ENCODE data around the gene LCOR. TPM values are rescaled to one million over a fixed set of nuclear protein-coding genes. Genes with fewer than 3 reads are reported as not detected.

LCOR gene
- total and polyA plus RNA-seq, 12 donors: 1.6 to 28.8 (median 23.7) TPM

GRCh38 chr10:96955794-96956193, 123.7 kb downstream of the LCOR start:
- Histone ChIP-seq H3K4me3 (no peak overlapping the region), H3K4me1 (peaks cover 0 to 12% (median 3%) of the 10 kb centered on the region in 9 donors), H3K27me3 (no peaks in the 10 kb centered on the region), H3K27ac (no peak overlapping the region), H3K9me3 (no peaks in the 10 kb centered on the region), H3K36me3 (peaks cover 0 to 87% (median 18%) of the 10 kb centered on the region in 9 donors)
- no peak for TF ChIP-seq CTCF (IDR thresholded peaks at IDR 0.05)
- intact Hi-C loops (cut with DNase I): no loop called here
- ATAC-seq (no peak), DNase-seq (no peak)
- 75 to 79% methylated on average over 4 of the region's 4 CpGs for WGBS, 2 donors

GRCh38 chr10:96958071-96958470, 126.0 kb downstream of the LCOR start:
- TF ChIP-seq CTCF (IDR thresholded peaks at IDR 0.05): no peak
- intact Hi-C loops (cut with DNase I): no loop called here
- H3K4me1 ChIP-seq: peaks cover 0 to 14% (median 4%) of the 10 kb centered on the region in 9 donors
- WGBS, 2 donors: 96% methylated on average over 2 of the region's 2 CpGs
- H3K4me3 ChIP-seq: no peak overlapping the region
- H3K36me3 ChIP-seq: peaks cover 0 to 64% (median 18%) of the 10 kb centered on the region in 9 donors
- DNase-seq (no peak), ATAC-seq (no peak)
- H3K27ac ChIP-seq: no peak overlapping the region
- H3K9me3 ChIP-seq: no peaks in the 10 kb centered on the region
- H3K27me3 ChIP-seq: no peaks in the 10 kb centered on the region

GRCh38 chr10:96959733-96960132, 127.6 kb downstream of the LCOR start:
- H3K9me3 ChIP-seq: no peaks in the 10 kb centered on the region
- DNase-seq (no peak), ATAC-seq (no peak)
- 44 to 54% methylated on average over 1 of the region's 1 CpG for WGBS, 2 donors
- intact Hi-C loops (cut with DNase I): no loop called here
- no peak for TF ChIP-seq CTCF (IDR thresholded peaks at IDR 0.05)
- H3K4me3 ChIP-seq: no peak overlapping the region
- no peak overlapping the region for H3K27ac ChIP-seq
- H3K36me3 ChIP-seq: peaks cover 0 to 49% (median 18%) of the 10 kb centered on the region in 9 donors
- peaks cover 0 to 15% (median 4%) of the 10 kb centered on the region in 9 donors for H3K4me1 ChIP-seq
- no peaks in the 10 kb centered on the region for H3K27me3 ChIP-seq

- 92 to 97% methylated on average over 2 of the region's 2 CpGs for WGBS, 2 donors
These were observed 128.8 kb downstream of the LCOR start for GRCh38 chr10:96960872-96961271.

More at GRCh38 chr10:96960872-96961271, 128.8 kb downstream of the LCOR start:
- Histone ChIP-seq H3K36me3 (peaks cover 0 to 38% (median 7%) of the 10 kb centered on the region in 9 donors), H3K27me3 (no peaks in the 10 kb centered on the region), H3K9me3 (no peaks in the 10 kb centered on the region), H3K4me1 (peaks cover 0 to 15% (median 4%) of the 10 kb centered on the region in 9 donors), H3K27ac (no peak overlapping the region), H3K4me3 (no peak overlapping the region)
- DNase-seq (no peak), ATAC-seq (no peak)
- TF ChIP-seq CTCF (IDR thresholded peaks at IDR 0.05): no peak
- intact Hi-C loops (cut with DNase I): no loop called here
